Cortex of kidney (tissue), 1 donor: Measurements from ENCODE around the gene CCDC149.

Experiments
- DNase-seq: peaks from one replicate; lab custom pipeline; 2025; lab: John Stamatoyannopoulos, UW

CCDC149 gene

DNA sequence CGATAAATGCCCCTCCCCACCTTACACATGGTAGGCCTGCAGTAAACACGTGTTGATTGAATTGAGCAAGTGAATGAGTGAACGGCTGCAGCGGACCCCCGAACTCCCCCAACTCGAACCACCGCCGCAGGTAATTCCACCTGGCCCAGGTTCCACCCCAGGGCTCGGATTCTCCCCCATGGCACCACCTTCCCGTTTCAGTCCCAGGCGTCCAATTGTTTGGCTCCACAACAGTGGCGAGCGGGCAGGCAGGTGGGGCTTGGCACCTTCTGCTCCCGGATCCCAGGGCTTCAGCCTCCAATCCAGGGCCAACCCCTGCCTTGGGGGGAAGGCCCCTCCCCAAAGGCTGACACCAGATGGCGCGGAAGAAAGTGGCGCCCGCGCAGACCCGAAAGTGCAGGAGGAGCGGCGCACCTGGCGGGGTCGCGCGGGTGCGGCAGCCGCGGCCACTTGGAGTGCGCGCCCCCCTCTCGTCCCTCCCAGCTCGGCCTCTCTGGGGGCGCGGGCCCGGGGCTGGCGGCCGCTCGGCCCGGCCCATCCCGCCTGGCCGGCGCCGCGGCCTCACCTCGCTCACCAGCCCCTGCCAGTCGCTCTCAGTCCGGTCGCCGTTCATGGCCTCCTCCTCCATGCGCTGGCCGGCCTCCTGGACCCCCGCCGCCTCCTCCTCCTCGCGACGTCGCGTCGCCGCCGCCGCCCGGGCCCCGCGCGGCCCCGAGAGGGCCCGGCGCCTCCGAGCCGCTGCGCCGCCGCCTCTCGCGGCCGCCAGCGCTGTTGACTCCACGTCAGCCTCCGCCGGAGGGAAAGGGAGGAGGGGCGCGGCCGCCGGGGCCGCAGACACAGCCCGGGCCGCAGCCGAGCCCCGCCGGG is at the start of gene CCDC149:
Gene CCDC149, minus strand, starts transcription at position 791 of the 867 bp plus-strand sequence. Its CDS starts 178 bp downstream, at position 613.
- DNase-seq: no peak

DNA sequence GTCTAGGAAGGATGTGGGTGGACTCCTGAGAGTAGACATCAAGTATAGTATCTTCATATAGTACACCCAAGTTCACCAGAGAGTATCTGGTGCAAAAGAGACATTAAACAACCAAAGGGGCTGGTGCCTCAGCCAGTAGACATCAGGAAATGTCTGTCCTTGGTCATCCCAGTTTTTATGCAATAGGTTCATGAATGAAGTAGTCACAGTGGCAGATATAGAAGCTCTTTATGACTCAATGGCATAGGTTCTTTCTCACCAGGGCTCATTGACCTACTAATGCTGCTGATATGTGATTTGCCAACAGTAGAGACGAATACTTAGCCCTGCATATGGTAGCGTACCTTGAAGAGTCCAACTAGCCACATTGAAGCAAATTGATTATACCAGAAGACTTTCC is 45.0 kb upstream of the CCDC149 start:
- no peak for DNase-seq

GRCh38 chr4:24956763-24957162 is 43.9 kb upstream of the CCDC149 start:
- DNase-seq: no peak

DNA sequence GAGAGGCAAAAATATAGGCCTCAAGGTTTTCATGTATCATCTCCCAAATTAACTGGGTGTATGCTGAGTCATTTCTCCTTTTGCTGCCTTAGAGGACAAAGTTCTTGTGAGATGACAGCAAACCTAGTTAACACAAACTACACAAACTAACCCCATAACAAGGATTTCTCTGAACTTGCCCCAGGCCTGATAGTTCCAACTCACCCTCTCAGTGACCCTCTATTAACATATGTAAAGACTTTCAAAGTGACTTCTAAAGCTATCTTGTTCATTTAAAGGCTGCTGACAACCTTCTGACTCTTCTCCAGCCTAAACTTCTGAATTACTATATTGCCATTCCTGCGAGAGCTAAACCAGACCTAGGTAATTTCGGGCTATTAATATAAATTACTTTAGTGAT is 43.2 kb upstream of the CCDC149 start:
- no peak for DNase-seq

DNA sequence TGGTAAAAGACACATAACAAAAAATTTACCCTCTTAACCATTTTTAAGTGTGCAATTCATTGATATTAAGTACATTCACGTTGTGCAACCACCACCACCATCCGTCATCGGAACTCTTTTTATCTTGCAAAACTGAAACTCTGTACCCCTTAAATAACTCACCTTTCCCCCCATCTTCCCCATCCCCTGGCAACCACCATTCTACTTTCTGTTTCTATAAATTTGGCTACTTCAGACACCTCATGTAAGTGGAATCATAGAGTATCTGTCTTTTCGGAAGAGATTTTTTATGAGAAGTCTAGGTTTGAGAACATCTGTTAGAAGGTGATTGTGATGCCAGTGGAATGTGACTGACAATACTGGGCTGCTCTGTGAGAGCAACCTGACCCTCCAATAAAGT is 39.8 kb upstream of the CCDC149 start:
- DNase-seq: no peak

- DNase-seq: no peak
Measured at GRCh38 chr4:24949970-24950369, 37.1 kb upstream of the CCDC149 start.

DNA sequence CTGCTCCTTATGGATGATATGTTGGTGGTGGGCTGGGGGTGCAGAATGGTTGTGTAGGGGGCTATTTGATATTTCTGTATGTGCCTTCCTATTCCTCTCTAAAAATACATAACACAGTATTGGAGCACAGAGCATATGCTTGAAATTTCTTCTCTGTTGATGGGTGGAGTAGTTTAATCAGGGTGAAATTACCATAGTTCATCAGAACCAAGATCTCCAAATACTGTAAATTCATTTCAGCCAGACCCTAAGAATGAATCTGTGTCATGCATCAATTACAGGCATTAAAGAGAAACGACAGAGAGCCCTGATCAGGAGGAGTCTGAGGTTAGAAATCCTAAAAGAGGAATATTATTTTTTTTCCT is 25.1 kb upstream of the CCDC149 start:
- no peak for DNase-seq

DNA sequence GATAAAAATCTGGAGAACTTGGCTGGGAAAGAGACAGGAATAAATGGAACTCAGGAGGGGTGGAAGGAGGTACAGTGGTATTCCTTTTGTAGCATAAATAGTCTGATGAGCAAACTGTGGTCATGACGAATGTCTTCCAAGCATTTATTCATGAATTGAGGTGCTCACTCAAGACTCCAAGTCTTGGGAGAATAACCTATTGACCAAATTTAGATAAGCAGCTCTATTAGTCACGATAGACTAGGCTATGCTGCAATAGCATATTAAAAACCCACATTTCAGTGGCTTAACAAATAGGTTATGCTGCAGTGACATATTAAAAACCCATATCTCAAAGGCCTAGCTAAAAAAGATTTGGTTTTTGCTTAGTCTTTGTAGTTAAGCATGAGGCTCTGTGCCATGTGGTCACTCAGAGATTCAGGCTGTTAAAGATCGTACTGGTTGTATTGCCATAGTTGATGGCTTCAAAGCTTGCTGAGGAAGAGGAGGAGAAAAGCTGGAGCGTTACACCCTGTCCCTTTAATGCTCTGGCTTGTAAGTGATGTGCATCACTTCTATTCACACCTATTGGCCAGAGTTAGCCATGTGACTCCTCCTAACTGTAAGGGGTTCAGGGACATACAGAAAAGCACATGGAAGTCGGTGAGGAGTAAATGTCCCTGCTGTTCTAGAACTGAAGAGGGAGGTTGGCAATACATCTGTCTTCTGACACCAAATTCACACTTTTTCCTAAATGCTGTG is 24.5 kb upstream of the CCDC149 start:
- DNase-seq: no peak

DNA sequence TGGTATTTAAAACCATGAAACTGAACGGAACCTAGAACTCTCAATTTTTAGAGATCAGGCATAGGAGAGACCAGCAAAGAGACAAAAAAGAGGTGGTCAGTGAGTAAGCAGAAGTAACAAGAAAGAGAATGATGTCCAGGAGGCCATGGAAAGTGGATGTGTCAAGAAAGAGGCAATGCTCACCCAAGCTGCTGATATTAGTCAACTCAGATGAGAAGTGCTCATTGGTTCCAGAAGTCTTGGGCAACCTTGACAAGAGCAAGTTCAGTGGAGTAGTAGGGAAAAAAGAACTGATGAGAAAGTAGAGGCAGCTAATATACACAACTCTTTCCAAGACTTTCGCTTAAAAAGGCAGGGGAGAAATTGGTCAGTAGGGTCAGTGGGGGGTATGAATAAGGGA is 23.0 kb upstream of the CCDC149 start:
- no peak for DNase-seq

- DNase-seq: no peak
Measured at GRCh38 chr4:24934311-24934710, 21.5 kb upstream of the CCDC149 start.

GRCh38 chr4:24933684-24934275 is 20.9 kb upstream of the CCDC149 start:
- no peak for DNase-seq

DNA sequence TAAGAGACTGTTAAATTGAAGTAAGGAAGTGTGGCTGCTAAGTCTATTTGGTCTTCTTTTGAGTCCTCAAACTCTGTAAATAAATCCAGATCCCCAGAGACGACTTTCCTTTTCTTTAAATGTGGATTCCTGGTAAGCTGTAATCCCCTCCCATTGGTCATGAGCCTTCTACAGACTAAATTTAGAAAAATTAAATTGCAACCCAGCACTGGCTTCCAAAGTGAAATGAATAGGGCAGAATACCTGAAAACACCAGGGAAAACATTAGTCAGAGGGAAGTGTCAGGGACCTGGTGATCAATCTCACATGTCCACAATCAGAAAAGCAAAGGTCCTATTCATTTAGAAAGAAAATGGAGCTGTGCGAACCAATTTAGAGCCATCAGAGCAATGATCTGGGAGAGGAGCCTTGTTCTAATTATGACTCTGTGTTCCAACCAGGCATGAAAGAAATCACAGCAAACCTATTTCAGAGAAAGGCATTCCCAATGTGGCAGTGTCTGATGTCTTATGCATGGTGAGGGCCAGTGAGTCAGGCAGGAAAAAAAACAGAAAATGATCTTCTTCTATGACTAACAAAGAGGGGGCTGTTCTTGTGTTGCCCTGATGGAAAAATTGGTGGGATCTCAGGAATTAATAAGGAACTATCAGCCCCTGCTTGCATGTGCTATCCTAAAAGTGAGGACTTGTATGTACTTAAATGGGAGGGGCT is 19.8 kb upstream of the CCDC149 start:
- DNase-seq: no peak

DNA sequence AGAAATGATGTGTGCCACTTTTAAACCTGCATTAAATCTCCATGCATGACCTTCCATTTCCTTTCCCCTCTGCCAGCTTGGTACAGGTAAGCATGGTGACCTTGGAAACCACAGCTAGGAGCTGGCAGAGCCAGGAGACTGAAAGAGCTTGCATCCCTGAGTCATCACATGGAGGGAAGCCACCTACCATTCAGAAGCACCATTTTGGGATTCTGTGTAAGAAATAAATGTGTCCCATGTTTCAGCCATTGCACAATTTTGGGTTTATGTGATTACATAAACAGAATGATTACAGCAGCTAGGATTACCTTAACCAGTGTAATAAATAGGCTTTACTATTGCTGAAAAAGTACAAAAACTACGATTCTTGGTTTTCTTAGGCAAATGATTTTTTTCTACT is 17.3 kb upstream of the CCDC149 start:
- no peak for DNase-seq

DNA sequence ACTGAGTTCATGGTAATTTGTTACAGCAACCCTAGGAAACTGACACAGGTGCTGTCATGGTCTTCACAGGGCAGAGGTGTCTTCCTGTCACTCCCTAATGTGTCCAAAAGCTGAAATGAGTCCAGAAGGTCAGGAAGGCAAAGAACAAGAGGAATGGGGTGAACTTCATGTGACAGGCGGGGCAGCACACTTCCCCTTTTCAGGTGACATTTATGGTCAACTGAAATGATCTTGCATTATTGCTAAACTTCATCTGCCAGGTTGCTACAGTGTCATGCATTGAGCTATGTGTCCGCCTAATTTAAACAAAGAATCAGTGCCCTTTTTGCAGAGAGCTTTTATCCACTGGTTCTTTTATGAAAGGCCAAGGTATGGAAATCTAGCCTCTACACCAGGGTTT is 15.9 kb upstream of the CCDC149 start:
- DNase-seq: no peak

DNA sequence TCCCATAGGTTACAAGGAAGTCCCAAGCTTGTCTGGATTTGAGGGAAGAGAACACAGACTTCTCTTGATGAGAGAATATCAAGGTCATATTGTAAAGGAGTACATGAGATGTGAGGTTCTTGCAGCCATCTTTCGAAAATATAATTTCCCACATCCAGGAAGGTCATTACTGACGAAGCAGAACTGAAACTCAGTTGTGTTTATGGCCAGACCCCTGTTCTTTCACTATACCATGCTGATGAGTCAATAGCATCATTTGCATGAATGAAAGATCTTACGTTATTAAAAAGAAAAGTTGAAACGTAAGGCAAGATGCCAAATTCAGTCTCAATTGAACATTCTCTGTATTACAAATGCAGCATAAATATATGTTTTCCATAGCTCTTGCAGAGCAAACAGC is 14.2 kb upstream of the CCDC149 start:
- DNase-seq: no peak

DNA sequence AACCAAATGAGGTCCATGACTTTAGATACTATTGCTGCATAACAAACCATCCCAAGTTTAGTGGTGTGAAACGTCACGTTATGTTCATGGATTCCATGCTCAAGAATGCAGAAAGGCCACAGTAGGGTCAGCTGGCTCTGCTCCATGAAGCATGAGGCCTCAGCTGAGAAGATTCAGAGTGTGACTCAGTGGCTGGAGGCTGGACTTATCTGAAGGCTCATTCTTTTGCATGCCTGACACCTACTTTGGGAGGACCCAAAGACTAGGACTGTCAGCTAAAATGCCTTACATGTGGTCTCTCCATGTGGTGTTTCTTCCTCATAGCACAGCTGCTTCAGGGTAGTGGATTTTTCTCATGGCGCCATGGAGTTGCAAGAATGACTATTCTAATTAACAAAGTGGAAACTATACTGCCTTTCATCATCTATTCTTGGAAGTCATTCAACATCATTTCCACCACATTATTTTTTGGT is 11.5 kb upstream of the CCDC149 start:
- no peak for DNase-seq

DNA sequence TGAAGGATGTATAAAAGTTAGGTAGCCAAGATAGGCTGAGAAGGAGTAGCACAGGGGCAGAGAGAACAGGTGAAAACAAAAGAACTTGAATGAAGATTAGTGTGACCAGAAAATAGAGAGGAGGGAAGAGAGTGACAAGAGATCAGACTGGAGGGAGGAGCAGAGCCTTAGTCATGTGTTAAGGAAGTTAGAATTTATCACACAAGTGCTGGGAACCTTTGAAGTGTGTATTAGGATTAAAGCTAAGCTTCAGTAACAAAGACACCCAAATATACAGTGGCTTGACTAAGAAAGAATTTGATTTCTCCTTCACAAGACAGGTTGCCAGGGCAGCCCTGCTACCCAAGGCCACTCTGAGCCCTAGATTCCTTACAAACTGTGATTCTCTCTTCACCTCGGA is 10.7 kb upstream of the CCDC149 start:
- no peak for DNase-seq

DNA sequence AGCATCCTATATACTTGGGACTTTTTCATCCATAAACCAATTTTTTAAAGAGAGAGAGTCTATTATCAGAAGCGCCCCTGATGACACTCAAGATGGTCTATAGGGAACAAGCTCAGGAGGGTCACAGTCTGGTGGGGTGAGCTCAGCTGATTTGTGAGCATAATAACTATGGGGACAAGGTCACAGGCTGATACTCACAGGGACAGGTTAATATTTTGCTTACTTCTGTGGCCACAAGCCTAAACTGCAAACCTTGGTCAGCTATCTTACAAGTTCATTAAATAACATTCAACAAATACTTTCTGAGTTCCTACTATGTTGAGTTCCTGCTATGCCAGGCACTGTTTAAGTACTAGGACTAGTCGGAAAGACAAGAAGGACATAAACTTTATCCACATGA is 10.2 kb upstream of the CCDC149 start:
- DNase-seq: no peak

GRCh38 chr4:24922416-24922815 is 9.6 kb upstream of the CCDC149 start:
- DNase-seq: no peak

GRCh38 chr4:24921491-24921890 is 8.6 kb upstream of the CCDC149 start:
- DNase-seq: no peak

GRCh38 chr4:24920008-24920407 is 7.2 kb upstream of the CCDC149 start:
- DNase-seq: no peak
